Stimulated activated CD8-positive, alpha-beta memory T cell treated with anti-CD3 and anti-CD28 coated beads, Interleukin-2, amount 100 ng/mL, for 1 hour (primary cell): ENCODE data around the gene KIAA1210.
"Not testable (repeated sequence)": the region's sequence is repeated elsewhere in the genome, so short reads cannot be mapped to it uniquely, and the experiment has no call there.

Experiments
- DNase-seq, 2 donors: peaks; one replicate each; pipeline ENCODE4 v3.0.0-alpha.2; 2020; ENCODE audit warnings: low read depth in 2 of 2

The KIAA1210 gene

DNA sequence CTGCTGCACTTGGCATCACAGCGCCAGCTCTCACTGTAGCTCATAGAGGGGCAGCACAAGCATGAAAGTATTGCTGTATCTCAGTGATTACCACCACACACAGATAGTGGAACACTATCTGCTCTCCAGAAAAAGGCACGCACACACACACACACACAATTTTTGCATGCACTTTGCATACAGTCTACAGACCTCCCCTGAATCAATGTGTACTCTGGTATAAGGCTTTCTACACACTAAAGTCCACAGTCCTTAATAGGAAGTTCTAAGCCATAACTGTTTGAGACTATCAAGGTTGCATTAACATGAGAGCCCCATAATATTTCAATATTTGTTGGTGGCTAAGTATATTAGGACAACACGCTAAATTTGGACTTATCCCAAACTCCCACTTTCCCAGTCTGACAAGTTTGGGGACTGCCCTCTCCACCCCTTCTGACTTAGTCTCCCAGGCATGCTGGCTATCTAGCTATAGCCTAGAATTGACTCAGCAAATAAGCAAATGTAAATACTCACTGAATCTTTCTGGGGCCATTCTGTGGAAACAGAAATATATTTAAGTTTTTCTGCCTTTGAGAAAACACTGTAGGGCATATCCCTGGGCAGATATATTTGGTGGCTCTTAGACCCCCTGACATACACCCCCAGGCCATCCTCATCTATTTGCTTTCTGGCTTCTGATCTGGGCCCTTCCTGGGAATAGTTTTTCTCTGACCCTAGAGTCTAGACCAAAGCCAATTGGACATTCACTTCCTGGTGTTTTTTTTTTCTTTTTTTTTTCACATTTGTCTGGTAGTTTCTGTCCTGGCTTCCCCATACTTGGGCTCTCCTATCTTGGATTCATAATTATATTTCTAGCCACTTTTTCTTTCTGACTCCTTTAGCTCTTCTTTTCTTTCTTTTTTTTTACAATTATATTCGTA lies 91.2 kb downstream of the KIAA1210 start:
- DNase-seq = no peak

DNA sequence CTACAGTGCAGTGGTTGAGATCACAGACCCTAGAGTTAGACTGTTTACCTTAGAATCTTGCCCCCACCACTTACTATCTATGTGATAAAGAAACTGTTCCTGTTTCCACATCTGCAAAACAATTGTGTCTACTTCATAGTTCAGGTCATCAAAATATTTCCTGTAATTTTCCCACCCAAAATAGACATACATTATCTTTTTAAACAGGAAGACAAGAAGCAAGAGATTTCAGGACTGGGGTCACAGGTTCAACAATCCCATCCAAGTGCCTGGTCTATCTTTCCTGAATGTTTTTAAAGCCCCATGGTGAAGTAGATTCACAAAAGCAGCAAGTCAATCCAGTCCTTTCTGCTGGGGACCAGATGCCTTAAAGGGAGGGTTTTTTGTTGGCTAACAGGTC lies 96.6 kb downstream of the KIAA1210 start:
- no peak for DNase-seq

DNA sequence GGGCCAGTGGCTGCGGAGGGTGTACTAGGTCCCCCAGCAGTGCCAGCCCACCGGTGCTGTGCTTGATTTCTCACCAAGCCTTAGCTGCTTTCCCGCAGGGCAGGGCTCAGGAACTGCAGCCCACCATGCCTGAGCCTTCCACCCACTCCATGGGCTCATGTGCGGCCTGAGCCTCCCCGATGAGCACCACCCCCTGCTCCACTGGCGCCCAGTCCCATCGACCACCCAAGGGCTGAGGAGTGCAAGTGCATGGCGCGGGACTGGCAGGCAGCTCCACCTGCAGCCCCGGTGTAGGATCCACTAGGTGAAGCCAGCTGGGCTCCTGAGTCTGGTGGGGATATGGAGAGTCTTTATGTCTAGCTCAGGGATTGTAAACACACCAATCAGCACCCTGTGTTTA lies 98.0 kb downstream of the KIAA1210 start:
- DNase-seq = not testable (repeated sequence)

DNA sequence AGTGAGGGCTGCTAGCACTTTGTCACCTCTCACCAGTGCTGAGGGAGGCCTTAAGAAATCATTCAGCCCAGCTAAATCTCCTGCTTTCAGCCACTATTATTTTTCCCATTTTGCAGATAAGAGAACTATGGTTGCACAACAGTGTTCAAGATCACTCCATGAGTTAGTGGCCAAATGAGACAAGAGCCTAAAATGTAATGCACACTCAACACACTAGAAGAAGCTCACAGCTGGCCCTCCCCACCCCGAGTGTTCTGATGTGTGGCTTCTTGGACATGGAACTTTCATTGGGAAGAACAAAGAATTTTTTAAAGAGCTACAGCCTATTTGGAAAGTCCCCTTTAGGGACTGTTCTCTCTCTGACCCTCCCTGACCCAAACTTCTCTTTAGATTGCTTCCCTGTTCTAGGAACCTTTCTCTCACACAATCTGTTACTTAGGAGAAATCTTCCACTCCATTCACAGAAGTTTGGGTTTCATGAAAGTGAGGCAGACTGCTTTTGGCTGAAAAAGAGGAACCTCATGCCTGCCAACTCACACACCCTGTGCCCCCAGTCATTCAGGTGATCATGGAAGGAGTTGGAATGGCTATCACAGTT lies 98.8 kb downstream of the KIAA1210 start:
- DNase-seq = no peak
